Panc1 (cell line): ENCODE data around the gene ARFRP1. TPM values are rescaled to one million over a fixed set of nuclear protein-coding genes. Genes with fewer than 3 reads are reported as not detected.

ENCODE experiments used
- ATAC-seq: fragments of 200-7000 bp; cut with Tn5 transposase; 2 replicates; pipeline ENCODE4 v1.9.1; 2020; ENCODE audit warnings: mild to moderate bottlenecking, moderate library complexity
- BruUV-seq: library from RNA; stranded (reverse); fragments of 400-500 nt; replicated peaks from 2 replicates; lab custom pipeline; 2021; lab: Mats Ljungman, UMichigan
- CTCF ChIA-PET: fragments of 300-600 bp; sonication (Branson Sonifier 250); formaldehyde crosslinking; loops from one replicate; lab custom pipeline; 2022; ENCODE audit warnings: antibody characterized with exemption; lab: Charles Lee
- POLR2A ChIA-PET: fragments of 300-600 bp; sonication (Branson Sonifier 250); formaldehyde crosslinking; loops from one replicate; lab custom pipeline; 2022; ENCODE audit warnings: antibody characterized with exemption; lab: Charles Lee
- DNase-seq: peaks from one replicate; pipeline ENCODE4 v3.0.0-alpha.2; 2010; ENCODE audit warnings: low read depth, low spot score
- H3K27ac ChIP-seq: 2 replicates; pipeline ENCODE4 v1.5.1; 2011; ENCODE audit warnings: mild to moderate bottlenecking, low read length, inconsistent platforms
- H3K27me3 ChIP-seq: fragments of 200-500 bp; sonication (Bioruptor generic); 2 replicates; pipeline ENCODE4 v1.6.0; 2014; ENCODE audit warnings: low read length, inconsistent platforms; ENCODE audit not compliant: control insufficient read depth, insufficient read depth
- H3K36me3 ChIP-seq: fragments of 200-500 bp; sonication (Bioruptor generic); 2 replicates; pipeline ENCODE4 v1.5.1; 2014; ENCODE audit warnings: inconsistent platforms, mild to moderate bottlenecking, low read length, moderate library complexity; ENCODE audit not compliant: control insufficient read depth, insufficient read depth
- H3K4me1 ChIP-seq: 2 replicates; pipeline ENCODE4 v1.5.1; 2011; ENCODE audit warnings: inconsistent platforms, mild to moderate bottlenecking, low read length, moderate library complexity; ENCODE audit not compliant: control insufficient read depth, insufficient read depth
- H3K4me3 ChIP-seq, 2 experiments: 2 replicates each; pipeline ENCODE4 v1.5.1; 2011 to 2012; ENCODE audit warnings: low read depth in 2 of 2, low read length in 2 of 2, mild to moderate bottlenecking in 2 of 2, inconsistent platforms in 1 of 2, moderate library complexity in 1 of 2
- H3K9me3 ChIP-seq: fragments of 200-500 bp; sonication (Bioruptor generic); 2 replicates; pipeline ENCODE4 v1.5.1; 2014; ENCODE audit warnings: low read depth, mild to moderate bottlenecking, inconsistent platforms, low read length, moderate library complexity; ENCODE audit not compliant: control insufficient read depth, insufficient read depth
- POLR2AphosphoS5 ChIP-seq: IDR thresholded peaks from 2 replicates; pipeline ENCODE4 v1.6.1; 2012; ENCODE audit warnings: mild to moderate bottlenecking, low read depth, low read length, moderate library complexity
- SIN3A ChIP-seq: IDR thresholded peaks from 2 replicates; pipeline ENCODE4 v1.6.1; 2012; ENCODE audit warnings: low read depth, mild to moderate bottlenecking, low read length, moderate library complexity, borderline replicate concordance; ENCODE audit not compliant: insufficient read depth
- TCF7L2 ChIP-seq: IDR thresholded peaks from 2 replicates; pipeline ENCODE4 v1.6.1; 2011; ENCODE audit warnings: mild to moderate bottlenecking, low read depth, low read length, inconsistent platforms
- in situ Hi-C: cut with HindIII; loops from 2 replicates; pipeline ENCODE4 v1.10.0; 2016; ENCODE audit warnings: low sequenced_read_pairs, low pct_unique_long_range_greater_than_20kb
- intact Hi-C: fragments of 100-400 bp; cut with micrococcal nuclease; formaldehyde crosslinking; loops from one replicate; pipeline ENCODE4 v1.10.0; 2022; ENCODE audit not compliant: unreplicated experiment
- total RNA-seq: library from RNA; stranded (reverse); gene quantifications from one replicate; pipeline ENCODE4 v1.2.1, GENCODE V29; 2021; ENCODE audit not compliant: unreplicated experiment
- TF ChIP-seq, protein P1 (sequence below): fragments of 450-650 bp; IDR thresholded peaks from 2 replicates; pipeline ENCODE4 v1.5.1; 2017; ENCODE audit warnings: mild to moderate bottlenecking
- TF ChIP-seq, protein P2 (sequence below), 2 experiments: IDR thresholded peaks; 2 replicates each; pipeline ENCODE4 v1.6.1; 2011 to 2012; ENCODE audit warnings: low read depth in 2 of 2, control low read depth in 1 of 2, low read length in 1 of 2, mild to moderate bottlenecking in 1 of 2, moderate library complexity in 1 of 2; ENCODE audit not compliant: insufficient read depth in 1 of 2

The ARFRP1 gene
- total RNA-seq, 1 experiment from 2014 or later = 57.9 TPM

DNA sequence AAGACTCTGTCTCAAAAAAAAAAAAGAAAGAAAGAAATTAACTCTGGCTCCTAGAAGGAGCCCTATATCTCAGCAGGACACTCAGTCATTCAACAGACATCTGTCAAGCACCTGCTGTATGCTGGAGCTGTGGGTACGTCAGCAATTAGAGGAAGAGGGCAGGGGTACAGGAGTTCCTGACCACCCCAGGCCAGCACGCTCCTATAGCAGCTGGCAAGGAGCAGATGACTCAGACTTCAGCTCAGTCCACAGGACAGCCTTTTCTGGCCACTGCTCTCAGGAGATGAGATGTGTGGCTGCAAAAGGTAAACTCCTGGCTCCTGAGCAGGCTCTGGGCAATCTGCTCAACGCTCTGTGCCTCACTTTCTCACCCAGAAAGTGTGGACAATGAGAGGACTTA is 51.3 kb downstream of the ARFRP1 start:
- no peaks in the 10 kb centered on the region for H3K9me3 ChIP-seq
- H3K27ac ChIP-seq = no peak overlapping the region
- CTCF ChIA-PET = no interaction called here
- intact Hi-C loops = no loop called here
- in situ Hi-C loops = no loop called here
- H3K4me1 ChIP-seq = peaks cover 11% of the 10 kb centered on the region
- no peak overlapping the region for H3K4me3 ChIP-seq
- TF ChIP-seq, protein P1, sequence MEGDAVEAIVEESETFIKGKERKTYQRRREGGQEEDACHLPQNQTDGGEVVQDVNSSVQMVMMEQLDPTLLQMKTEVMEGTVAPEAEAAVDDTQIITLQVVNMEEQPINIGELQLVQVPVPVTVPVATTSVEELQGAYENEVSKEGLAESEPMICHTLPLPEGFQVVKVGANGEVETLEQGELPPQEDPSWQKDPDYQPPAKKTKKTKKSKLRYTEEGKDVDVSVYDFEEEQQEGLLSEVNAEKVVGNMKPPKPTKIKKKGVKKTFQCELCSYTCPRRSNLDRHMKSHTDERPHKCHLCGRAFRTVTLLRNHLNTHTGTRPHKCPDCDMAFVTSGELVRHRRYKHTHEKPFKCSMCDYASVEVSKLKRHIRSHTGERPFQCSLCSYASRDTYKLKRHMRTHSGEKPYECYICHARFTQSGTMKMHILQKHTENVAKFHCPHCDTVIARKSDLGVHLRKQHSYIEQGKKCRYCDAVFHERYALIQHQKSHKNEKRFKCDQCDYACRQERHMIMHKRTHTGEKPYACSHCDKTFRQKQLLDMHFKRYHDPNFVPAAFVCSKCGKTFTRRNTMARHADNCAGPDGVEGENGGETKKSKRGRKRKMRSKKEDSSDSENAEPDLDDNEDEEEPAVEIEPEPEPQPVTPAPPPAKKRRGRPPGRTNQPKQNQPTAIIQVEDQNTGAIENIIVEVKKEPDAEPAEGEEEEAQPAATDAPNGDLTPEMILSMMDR = no peak
- TF ChIP-seq, protein P2, sequence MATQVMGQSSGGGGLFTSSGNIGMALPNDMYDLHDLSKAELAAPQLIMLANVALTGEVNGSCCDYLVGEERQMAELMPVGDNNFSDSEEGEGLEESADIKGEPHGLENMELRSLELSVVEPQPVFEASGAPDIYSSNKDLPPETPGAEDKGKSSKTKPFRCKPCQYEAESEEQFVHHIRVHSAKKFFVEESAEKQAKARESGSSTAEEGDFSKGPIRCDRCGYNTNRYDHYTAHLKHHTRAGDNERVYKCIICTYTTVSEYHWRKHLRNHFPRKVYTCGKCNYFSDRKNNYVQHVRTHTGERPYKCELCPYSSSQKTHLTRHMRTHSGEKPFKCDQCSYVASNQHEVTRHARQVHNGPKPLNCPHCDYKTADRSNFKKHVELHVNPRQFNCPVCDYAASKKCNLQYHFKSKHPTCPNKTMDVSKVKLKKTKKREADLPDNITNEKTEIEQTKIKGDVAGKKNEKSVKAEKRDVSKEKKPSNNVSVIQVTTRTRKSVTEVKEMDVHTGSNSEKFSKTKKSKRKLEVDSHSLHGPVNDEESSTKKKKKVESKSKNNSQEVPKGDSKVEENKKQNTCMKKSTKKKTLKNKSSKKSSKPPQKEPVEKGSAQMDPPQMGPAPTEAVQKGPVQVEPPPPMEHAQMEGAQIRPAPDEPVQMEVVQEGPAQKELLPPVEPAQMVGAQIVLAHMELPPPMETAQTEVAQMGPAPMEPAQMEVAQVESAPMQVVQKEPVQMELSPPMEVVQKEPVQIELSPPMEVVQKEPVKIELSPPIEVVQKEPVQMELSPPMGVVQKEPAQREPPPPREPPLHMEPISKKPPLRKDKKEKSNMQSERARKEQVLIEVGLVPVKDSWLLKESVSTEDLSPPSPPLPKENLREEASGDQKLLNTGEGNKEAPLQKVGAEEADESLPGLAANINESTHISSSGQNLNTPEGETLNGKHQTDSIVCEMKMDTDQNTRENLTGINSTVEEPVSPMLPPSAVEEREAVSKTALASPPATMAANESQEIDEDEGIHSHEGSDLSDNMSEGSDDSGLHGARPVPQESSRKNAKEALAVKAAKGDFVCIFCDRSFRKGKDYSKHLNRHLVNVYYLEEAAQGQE (IDR thresholded peaks at IDR 0.05; ENCODE audit: insufficient read depth in 1 of 2, low read depth in 2 of 2, low read length in 1 of 2) = no peak
- TF ChIP-seq TCF7L2 = no peak
- TF ChIP-seq POLR2AphosphoS5 = no peak
- no peak for TF ChIP-seq SIN3A
- no TSS peak for BruUV-seq
- POLR2A ChIA-PET = no interaction called here
- no peaks in the 10 kb centered on the region for H3K27me3 ChIP-seq
- H3K36me3 ChIP-seq = peaks cover 3% of the 10 kb centered on the region; the same call in 1 of the 2 replicates
- DNase-seq = no peak
- no peak for ATAC-seq

DNA sequence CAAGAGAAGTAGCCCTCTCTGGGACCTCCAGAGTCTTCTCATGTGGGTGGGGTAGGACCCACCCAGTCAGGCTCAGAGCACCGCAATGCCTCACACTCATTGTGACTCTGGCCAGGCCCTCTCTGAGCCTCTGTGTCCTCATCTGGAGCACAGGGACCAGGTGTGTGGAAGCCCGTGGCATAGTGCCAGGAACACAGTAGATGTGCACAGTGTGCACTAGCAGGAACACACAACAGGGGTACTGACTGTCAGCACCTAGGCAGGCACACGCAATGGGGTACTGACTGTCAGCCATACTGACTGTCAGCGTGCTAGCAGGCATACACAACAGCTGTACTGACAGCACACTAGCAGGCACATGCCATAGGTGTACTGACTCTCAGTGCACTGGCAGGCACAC is 52.5 kb downstream of the ARFRP1 start:
- peaks cover 3% of the 10 kb centered on the region; the same call in 1 of the 2 replicates for H3K36me3 ChIP-seq
- in situ Hi-C loops = no loop called here
- H3K27ac ChIP-seq = no peak overlapping the region
- H3K27me3 ChIP-seq = no peaks in the 10 kb centered on the region
- intact Hi-C loops = no loop called here
- no peak for DNase-seq
- BruUV-seq = no TSS peak
- no peak for TF ChIP-seq SIN3A
- CTCF ChIA-PET = no interaction called here
- H3K4me1 ChIP-seq = peaks cover 11% of the 10 kb centered on the region
- POLR2A ChIA-PET = interaction anchor here (0.6 kb wide), 1 partner anchor 122 kb away, joined by 4 read pairs; no protein-coding TSS in a partner anchor
- ATAC-seq = no peak
- no peaks in the 10 kb centered on the region for H3K9me3 ChIP-seq
- H3K4me3 ChIP-seq = no peak overlapping the region

DNA sequence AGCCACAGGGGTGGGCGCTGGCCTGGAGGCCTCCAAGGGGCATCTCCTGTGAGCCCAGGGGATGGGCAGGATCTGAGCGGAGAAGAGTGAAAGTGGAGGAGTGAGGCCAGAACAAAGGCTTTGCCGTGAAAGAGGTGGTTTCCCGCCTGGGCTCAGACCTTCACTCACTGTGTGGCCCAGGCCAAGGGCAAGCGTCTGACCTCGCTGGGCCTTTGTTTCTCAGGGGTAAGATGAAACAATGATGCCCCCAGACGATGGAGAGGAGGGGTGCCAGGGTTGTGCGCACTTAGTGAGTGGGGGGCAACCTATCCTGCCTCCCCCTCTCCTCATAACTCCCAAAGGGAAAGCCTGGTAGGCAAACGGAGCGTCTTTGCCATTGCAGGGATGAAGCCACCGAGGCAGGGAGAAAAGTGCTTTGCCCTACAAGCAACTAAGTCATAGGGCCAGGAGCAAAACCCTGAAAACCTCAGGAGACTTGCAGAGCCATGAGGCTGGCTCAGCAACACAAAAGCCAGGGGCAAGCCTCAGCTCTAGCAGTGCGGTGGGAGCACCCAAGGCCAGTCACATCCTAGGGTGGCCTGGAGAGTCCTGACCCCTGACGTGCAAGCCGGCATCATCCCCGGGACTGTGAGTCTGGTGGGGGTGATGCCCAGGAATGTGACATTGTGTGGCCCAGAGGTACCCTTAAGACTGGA is 53.7 kb downstream of the ARFRP1 start:
- CTCF ChIA-PET = interaction anchor here (1.1 kb wide), 1 partner anchor 12 kb away, joined by 7 read pairs; no protein-coding TSS in a partner anchor

More for the DNA sequence above, 53.7 kb downstream of the ARFRP1 start:
- no TSS peak for BruUV-seq
- peaks cover 8% of the 10 kb centered on the region for H3K4me1 ChIP-seq
- H3K4me3 ChIP-seq = peak overlapping the region; percentile 32 to 61; a peak in 3 of 4 replicates
- no peak for DNase-seq
- ATAC-seq = no peak
- TF ChIP-seq, protein P1 = no peak
- TF ChIP-seq TCF7L2 = no peak
- TF ChIP-seq POLR2AphosphoS5 = no peak
- TF ChIP-seq, protein P2 (IDR thresholded peaks at IDR 0.05; ENCODE audit: insufficient read depth in 1 of 2, low read depth in 2 of 2, low read length in 1 of 2) = no peak
- no peak for TF ChIP-seq SIN3A
- H3K27me3 ChIP-seq = no peaks in the 10 kb centered on the region
- intact Hi-C loops = no loop called here
- POLR2A ChIA-PET = no interaction called here
- H3K9me3 ChIP-seq = no peaks in the 10 kb centered on the region
- H3K36me3 ChIP-seq = peaks cover 3% of the 10 kb centered on the region; the same call in 1 of the 2 replicates
- H3K27ac ChIP-seq = 0 out of 2 replicates have a peak overlapping the region, but pooled peaks have one; percentile 17
- in situ Hi-C loops = no loop called here
